Neural cell (in vitro differentiated cells): ENCODE results near the gene PANX2. TPM values are rescaled to one million over a fixed set of nuclear protein-coding genes. Genes with fewer than 3 reads are reported as not detected.

Experiments
- H2AFZ ChIP-seq: fragments of 200-600, 300-800 bp; sonication (generic), shearing (Covaris generic); 2 replicates; pipeline ENCODE4 v1.6.0; 2014; ENCODE audit warnings: low read depth, mild to moderate bottlenecking, antibody characterized with exemption, low read length, moderate library complexity
- H3F3A ChIP-seq: fragments of 200-600 bp; shearing (Covaris generic); 2 replicates; pipeline ENCODE4 v1.6.1; 2016; ENCODE audit warnings: mild to moderate bottlenecking, moderate library complexity, mixed read lengths, antibody characterized with exemption, low read length; ENCODE audit not compliant: insufficient read depth, poor library complexity, severe bottlenecking
- H3K27ac ChIP-seq: fragments of 200-600, 300-800 bp; sonication (generic), shearing (Covaris generic); 2 replicates; pipeline ENCODE4 v1.5.1; 2014; ENCODE audit warnings: mild to moderate bottlenecking, low read length, moderate library complexity
- H3K27me3 ChIP-seq: fragments of 300-800, 200-600 bp; sonication (generic), shearing (Covaris generic); 2 replicates; pipeline ENCODE4 v1.6.0; 2014; ENCODE audit warnings: mild to moderate bottlenecking, low read depth, low read length, moderate library complexity; ENCODE audit not compliant: insufficient read depth
- H3K36me3 ChIP-seq: fragments of 300-800, 200-600 bp; sonication (generic), shearing (Covaris generic); 2 replicates; pipeline ENCODE4 v1.5.1; 2014; ENCODE audit warnings: mild to moderate bottlenecking, antibody characterized with exemption, low read length, moderate library complexity; ENCODE audit not compliant: insufficient read depth
- H3K4me2 ChIP-seq: fragments of 300-800, 200-600 bp; sonication (generic), shearing (Covaris generic); 2 replicates; pipeline ENCODE4 v1.6.0; 2014; ENCODE audit warnings: mild to moderate bottlenecking, low read length
- H3K4me3 ChIP-seq: fragments of 300-800, 200-600 bp; sonication (generic), shearing (Covaris generic); 2 replicates; pipeline ENCODE4 v1.5.1; 2014; ENCODE audit warnings: mild to moderate bottlenecking, low read length, moderate library complexity
- H3K79me2 ChIP-seq: fragments of 200-600 bp; shearing (Covaris generic); replicated peaks from 2 replicates; pipeline ENCODE4 v1.6.0; 2014; ENCODE audit warnings: mild to moderate bottlenecking, low read length, moderate library complexity; ENCODE audit not compliant: insufficient read depth
- H3K9ac ChIP-seq: fragments of 300-800, 200-600 bp; sonication (generic), shearing (Covaris generic); 2 replicates; pipeline ENCODE4 v1.6.1; 2016; ENCODE audit warnings: mild to moderate bottlenecking, low read length, mixed read lengths
- H3K9me2 ChIP-seq: fragments of 200-600 bp; shearing (Covaris generic); 2 replicates; pipeline ENCODE4 v1.6.1; 2016; ENCODE audit warnings: mild to moderate bottlenecking, low read length, mixed read lengths; ENCODE audit not compliant: insufficient read depth
- H3K9me3 ChIP-seq: fragments of 200-600, 300-800 bp; sonication (generic), shearing (Covaris generic); 2 replicates; pipeline ENCODE4 v1.6.1; 2016; ENCODE audit warnings: mild to moderate bottlenecking, mixed run types, low read length, moderate library complexity, mixed read lengths
- H4K20me1 ChIP-seq: fragments of 200-600 bp; shearing (Covaris generic); 2 replicates; pipeline ENCODE4 v1.6.1; 2016; ENCODE audit warnings: mild to moderate bottlenecking, mixed run types; ENCODE audit not compliant: insufficient read depth
- CTCF ChIP-seq: fragments of 450-650 bp; IDR thresholded peaks from 2 replicates; pipeline ENCODE4 v1.5.1; 2014; ENCODE audit warnings: antibody characterized with exemption, mild to moderate bottlenecking, moderate library complexity; ENCODE audit not compliant: poor library complexity, severe bottlenecking
- EP300 ChIP-seq: fragments of 450-650 bp; conservative IDR thresholded peaks from 2 replicates; pipeline ENCODE4 v1.6.1; 2014; ENCODE audit warnings: antibody characterized with exemption, mild to moderate bottlenecking, moderate library complexity; ENCODE audit not compliant: poor library complexity, severe bottlenecking
- EZH2 ChIP-seq: fragments of 200-600, 300-800 bp; shearing (Covaris generic), sonication (generic); IDR thresholded peaks from 2 replicates; pipeline ENCODE4 v1.6.1; 2014; ENCODE audit warnings: antibody characterized with exemption, low read length, borderline replicate concordance, mild to moderate bottlenecking; ENCODE audit not compliant: insufficient read depth, poor library complexity, severe bottlenecking
- MXI1 ChIP-seq: fragments of 450-650 bp; conservative IDR thresholded peaks from 2 replicates; pipeline ENCODE4 v1.6.1; 2014; ENCODE audit warnings: antibody characterized with exemption, mild to moderate bottlenecking; ENCODE audit not compliant: poor library complexity, severe bottlenecking
- POLR2AphosphoS5 ChIP-seq: IDR thresholded peaks from 2 replicates; pipeline ENCODE4 v1.6.1; 2012
- RAD21 ChIP-seq: fragments of 450-650 bp; conservative IDR thresholded peaks from 2 replicates; pipeline ENCODE4 v1.6.1; 2014; ENCODE audit warnings: antibody characterized with exemption, mild to moderate bottlenecking, moderate library complexity
- SMC3 ChIP-seq: fragments of 450-650 bp; conservative IDR thresholded peaks from 2 replicates; pipeline ENCODE4 v1.6.1; 2014; ENCODE audit warnings: antibody characterized with exemption, mild to moderate bottlenecking, moderate library complexity; ENCODE audit not compliant: poor library complexity
- TAF1 ChIP-seq: IDR thresholded peaks from 2 replicates; pipeline ENCODE4 v1.6.1; 2012; ENCODE audit warnings: low read depth
- polyA plus RNA-seq: library from polyadenylated mRNA; depleted of rRNA; stranded (reverse); fragments of >200 nt; gene quantifications from 2 replicates; pipeline ENCODE4 v1.2.3, GENCODE V29; 2014
- TF ChIP-seq, protein P1 (sequence below): IDR thresholded peaks from 2 replicates; pipeline ENCODE4 v1.6.1; 2012; ENCODE audit warnings: borderline replicate concordance

The PANX2 gene
- polyA plus RNA-seq, 1 donor from 2014 or later: 3.4 TPM

GRCh38 chr22:50229370-50229769, 58.8 kb downstream of the PANX2 start:
- TF ChIP-seq RAD21: no peak
- no peak for TF ChIP-seq EZH2
- no peak for TF ChIP-seq EP300
- no peak for TF ChIP-seq SMC3
- TF ChIP-seq MXI1: no peak
- TF ChIP-seq CTCF: no peak
- TF ChIP-seq POLR2AphosphoS5: no peak
- TF ChIP-seq, protein P1, sequence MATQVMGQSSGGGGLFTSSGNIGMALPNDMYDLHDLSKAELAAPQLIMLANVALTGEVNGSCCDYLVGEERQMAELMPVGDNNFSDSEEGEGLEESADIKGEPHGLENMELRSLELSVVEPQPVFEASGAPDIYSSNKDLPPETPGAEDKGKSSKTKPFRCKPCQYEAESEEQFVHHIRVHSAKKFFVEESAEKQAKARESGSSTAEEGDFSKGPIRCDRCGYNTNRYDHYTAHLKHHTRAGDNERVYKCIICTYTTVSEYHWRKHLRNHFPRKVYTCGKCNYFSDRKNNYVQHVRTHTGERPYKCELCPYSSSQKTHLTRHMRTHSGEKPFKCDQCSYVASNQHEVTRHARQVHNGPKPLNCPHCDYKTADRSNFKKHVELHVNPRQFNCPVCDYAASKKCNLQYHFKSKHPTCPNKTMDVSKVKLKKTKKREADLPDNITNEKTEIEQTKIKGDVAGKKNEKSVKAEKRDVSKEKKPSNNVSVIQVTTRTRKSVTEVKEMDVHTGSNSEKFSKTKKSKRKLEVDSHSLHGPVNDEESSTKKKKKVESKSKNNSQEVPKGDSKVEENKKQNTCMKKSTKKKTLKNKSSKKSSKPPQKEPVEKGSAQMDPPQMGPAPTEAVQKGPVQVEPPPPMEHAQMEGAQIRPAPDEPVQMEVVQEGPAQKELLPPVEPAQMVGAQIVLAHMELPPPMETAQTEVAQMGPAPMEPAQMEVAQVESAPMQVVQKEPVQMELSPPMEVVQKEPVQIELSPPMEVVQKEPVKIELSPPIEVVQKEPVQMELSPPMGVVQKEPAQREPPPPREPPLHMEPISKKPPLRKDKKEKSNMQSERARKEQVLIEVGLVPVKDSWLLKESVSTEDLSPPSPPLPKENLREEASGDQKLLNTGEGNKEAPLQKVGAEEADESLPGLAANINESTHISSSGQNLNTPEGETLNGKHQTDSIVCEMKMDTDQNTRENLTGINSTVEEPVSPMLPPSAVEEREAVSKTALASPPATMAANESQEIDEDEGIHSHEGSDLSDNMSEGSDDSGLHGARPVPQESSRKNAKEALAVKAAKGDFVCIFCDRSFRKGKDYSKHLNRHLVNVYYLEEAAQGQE: no peak
- no peak for TF ChIP-seq TAF1
- no peaks in the 10 kb centered on the region for H3K36me3 ChIP-seq

More at GRCh38 chr22:50229370-50229769, 58.8 kb downstream of the PANX2 start:
- H3K27ac ChIP-seq: no peak overlapping the region
- no peak overlapping the region for H3K4me2 ChIP-seq
- no peaks in the 10 kb centered on the region for H3F3A ChIP-seq
- no peaks in the 10 kb centered on the region for H4K20me1 ChIP-seq
- H2AFZ ChIP-seq: no peak overlapping the region
- H3K27me3 ChIP-seq: no peaks in the 10 kb centered on the region
- no peaks in the 10 kb centered on the region for H3K9me3 ChIP-seq
- no peaks in the 10 kb centered on the region for H3K79me2 ChIP-seq
- no peaks in the 10 kb centered on the region for H3K9me2 ChIP-seq
- no peak overlapping the region for H3K9ac ChIP-seq
- no peak overlapping the region for H3K4me3 ChIP-seq

Other genes starting within 250 kb of the PANX2 start
- gene PIM3, start 210.0 kb upstream of the PANX2 start, polyA plus RNA-seq: 28.7 and 32.6 TPM in 2 replicates
- not detected in 2 replicates for gene IL17REL, start 158.0 kb upstream of the PANX2 start, polyA plus RNA-seq
- not detected in 2 replicates for gene TTLL8, start 112.4 kb upstream of the PANX2 start, polyA plus RNA-seq
- not detected in 2 replicates for gene MLC1, start 85.3 kb upstream of the PANX2 start, polyA plus RNA-seq
- not detected in 2 replicates for gene MOV10L1, start 80.7 kb upstream of the PANX2 start, polyA plus RNA-seq
- 31.8 and 37.9 TPM in 2 replicates for gene TRABD, start 15.2 kb downstream of the PANX2 start, polyA plus RNA-seq
- gene SELENOO, start 30.3 kb downstream of the PANX2 start, polyA plus RNA-seq: 42.0 and 54.2 TPM in 2 replicates
- gene TUBGCP6, start 74.3 kb downstream of the PANX2 start, polyA plus RNA-seq: 74.5 and 89.1 TPM in 2 replicates
- 39.1 and 40.5 TPM in 2 replicates for gene HDAC10, start 80.5 kb downstream of the PANX2 start, polyA plus RNA-seq
- 36.7 and 53.3 TPM in 2 replicates for gene MAPK12, start 91.0 kb downstream of the PANX2 start, polyA plus RNA-seq
- 36.3 and 55.0 TPM in 2 replicates for gene MAPK11, start 99.6 kb downstream of the PANX2 start, polyA plus RNA-seq
- 38.6 and 57.4 TPM in 2 replicates for gene PLXNB2, start 136.9 kb downstream of the PANX2 start, polyA plus RNA-seq
- gene DENND6B, start 156.3 kb downstream of the PANX2 start, polyA plus RNA-seq: 51.0 and 58.9 TPM in 2 replicates
- gene PPP6R2, start 172.6 kb downstream of the PANX2 start, polyA plus RNA-seq: 84.6 and 85.4 TPM in 2 replicates